ENCODE data around the gene EIF3I. TPM values are rescaled to one million over a fixed set of nuclear protein-coding genes. Genes with fewer than 3 reads are reported as not detected.

The EIF3I gene
- polyA plus RNA-seq, 1 donor: 156 TPM

DNA sequence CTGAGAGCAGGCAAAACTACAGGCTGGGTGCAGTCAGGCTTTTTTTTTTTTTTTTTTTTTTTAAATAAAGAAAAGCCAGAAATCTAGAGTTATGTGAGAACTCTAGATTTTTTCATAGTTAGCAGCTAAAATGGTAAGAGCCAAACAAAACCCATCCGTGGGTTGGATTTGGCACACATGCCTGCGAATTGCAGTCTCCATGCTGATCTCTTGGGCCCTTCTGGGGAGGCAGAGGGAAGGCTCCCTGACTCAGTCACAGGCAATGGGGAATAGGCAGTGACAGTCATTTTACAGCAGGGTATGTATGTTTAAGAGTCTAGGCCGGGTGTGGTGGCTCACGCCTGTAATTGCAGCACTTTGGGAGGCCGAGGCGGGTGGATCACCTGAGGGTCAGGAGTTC is 40.1 kb upstream of the EIF3I start:
- no peaks in the 10 kb centered on the region for H3K9me3 ChIP-seq (ENCODE audit: control insufficient read depth, low read depth, low read length)
- WGBS (ENCODE audit: insufficient coverage, low lambda C conversion rate): 100% methylated on average over 1 of the region's 6 CpGs
- no peak overlapping the region for H3K27ac ChIP-seq (ENCODE audit: low read length)
- peaks cover 21% of the 10 kb centered on the region for H3K4me1 ChIP-seq (ENCODE audit: control insufficient read depth, insufficient read depth, low read length)
- H3K4me3 ChIP-seq (ENCODE audit: low read length): no peak overlapping the region
- H3K36me3 ChIP-seq (ENCODE audit: control insufficient read depth, insufficient read depth, low read length): peaks cover 41% of the 10 kb centered on the region
- no peak for DNase-seq
- H3K27me3 ChIP-seq (ENCODE audit: control insufficient read depth, insufficient read depth, low read length): no peaks in the 10 kb centered on the region

DNA sequence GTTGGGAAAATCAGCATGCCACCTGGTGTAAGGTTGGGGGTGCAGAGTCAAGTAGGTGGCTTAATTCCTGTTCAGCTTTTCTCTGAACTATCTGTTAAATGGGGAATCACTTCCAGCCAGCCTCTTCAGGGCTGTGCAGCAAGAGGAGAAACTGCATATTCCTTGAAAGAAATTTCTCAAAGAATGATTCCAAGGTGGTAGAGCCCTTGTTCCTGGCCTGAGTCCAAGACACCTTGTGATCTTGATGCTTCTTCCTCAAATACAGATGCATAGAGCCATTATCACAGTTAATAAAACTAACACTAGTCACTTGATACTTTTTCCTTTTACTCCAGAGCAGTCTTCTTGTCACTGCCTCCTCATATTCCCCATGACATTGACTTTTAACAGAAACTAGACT is 37.6 kb upstream of the EIF3I start:
- no peak for DNase-seq
- H3K4me1 ChIP-seq (ENCODE audit: control insufficient read depth, insufficient read depth, low read length): peaks cover 13% of the 10 kb centered on the region
- H3K27ac ChIP-seq (ENCODE audit: low read length): no peak overlapping the region
- no peaks in the 10 kb centered on the region for H3K27me3 ChIP-seq (ENCODE audit: control insufficient read depth, insufficient read depth, low read length)
- no peaks in the 10 kb centered on the region for H3K9me3 ChIP-seq (ENCODE audit: control insufficient read depth, low read depth, low read length)
- peaks cover 64% of the 10 kb centered on the region for H3K36me3 ChIP-seq (ENCODE audit: control insufficient read depth, insufficient read depth, low read length)
- H3K4me3 ChIP-seq (ENCODE audit: low read length): no peak overlapping the region

DNA sequence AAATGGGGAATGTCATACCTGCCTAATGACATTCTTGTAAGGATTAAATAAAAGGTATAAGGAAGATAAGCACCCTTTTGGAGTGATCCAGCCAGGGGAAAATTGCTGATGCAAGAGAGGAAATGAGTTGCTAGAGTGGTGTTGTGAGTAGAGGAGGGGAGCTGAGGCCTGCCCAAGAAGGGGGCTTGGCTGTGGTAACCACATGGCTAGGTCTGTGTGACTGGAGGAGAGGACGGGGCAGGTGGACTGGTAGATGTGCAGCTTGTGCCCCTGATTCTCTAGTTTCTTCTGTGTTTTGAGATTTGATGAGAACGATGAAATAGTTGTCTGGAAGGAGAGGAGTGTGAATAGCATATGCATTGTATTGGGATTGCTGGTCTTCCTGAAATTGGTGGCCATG is 36.1 kb upstream of the EIF3I start:
- Histone ChIP-seq H3K27me3 (ENCODE audit: control insufficient read depth, insufficient read depth, low read length) (no peaks in the 10 kb centered on the region), H3K9me3 (ENCODE audit: control insufficient read depth, low read depth, low read length) (no peaks in the 10 kb centered on the region), H3K36me3 (ENCODE audit: control insufficient read depth, insufficient read depth, low read length) (peaks cover 76% of the 10 kb centered on the region), H3K4me1 (ENCODE audit: control insufficient read depth, insufficient read depth, low read length) (peaks cover 10% of the 10 kb centered on the region), H3K27ac (ENCODE audit: low read length) (no peak overlapping the region), H3K4me3 (ENCODE audit: low read length) (no peak overlapping the region)
- no peak for DNase-seq
- WGBS (ENCODE audit: insufficient coverage, low lambda C conversion rate): 80% methylated on average over 1 of the region's 2 CpGs

DNA sequence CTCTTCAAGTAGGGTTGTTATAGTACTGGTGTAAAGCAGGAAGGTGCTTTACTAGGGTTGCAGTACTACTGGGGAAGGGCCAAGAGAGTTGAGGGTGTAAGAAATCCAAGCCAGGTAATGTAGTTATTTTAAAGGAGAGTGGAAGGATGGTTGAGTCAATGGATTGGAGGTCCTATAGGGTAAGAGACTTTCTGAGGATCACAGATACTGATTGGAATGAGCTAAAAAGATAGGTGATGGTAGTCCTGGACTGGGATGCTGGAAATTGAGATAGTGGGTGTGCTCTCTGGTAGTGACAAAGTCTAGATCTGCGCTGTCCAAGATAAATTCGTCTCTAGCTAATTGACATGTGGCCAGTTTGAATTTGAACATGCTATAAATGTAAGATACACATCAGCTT is 35.7 kb upstream of the EIF3I start:
- Histone ChIP-seq H3K4me3 (ENCODE audit: low read length) (no peak overlapping the region), H3K36me3 (ENCODE audit: control insufficient read depth, insufficient read depth, low read length) (peaks cover 76% of the 10 kb centered on the region), H3K27me3 (ENCODE audit: control insufficient read depth, insufficient read depth, low read length) (no peaks in the 10 kb centered on the region), H3K9me3 (ENCODE audit: control insufficient read depth, low read depth, low read length) (no peaks in the 10 kb centered on the region), H3K27ac (ENCODE audit: low read length) (no peak overlapping the region), H3K4me1 (ENCODE audit: control insufficient read depth, insufficient read depth, low read length) (peaks cover 6% of the 10 kb centered on the region)
- no CpG with 5 or more reads among the region's 2 CpGs for WGBS (ENCODE audit: insufficient coverage, low lambda C conversion rate)
- DNase-seq: no peak

DNA sequence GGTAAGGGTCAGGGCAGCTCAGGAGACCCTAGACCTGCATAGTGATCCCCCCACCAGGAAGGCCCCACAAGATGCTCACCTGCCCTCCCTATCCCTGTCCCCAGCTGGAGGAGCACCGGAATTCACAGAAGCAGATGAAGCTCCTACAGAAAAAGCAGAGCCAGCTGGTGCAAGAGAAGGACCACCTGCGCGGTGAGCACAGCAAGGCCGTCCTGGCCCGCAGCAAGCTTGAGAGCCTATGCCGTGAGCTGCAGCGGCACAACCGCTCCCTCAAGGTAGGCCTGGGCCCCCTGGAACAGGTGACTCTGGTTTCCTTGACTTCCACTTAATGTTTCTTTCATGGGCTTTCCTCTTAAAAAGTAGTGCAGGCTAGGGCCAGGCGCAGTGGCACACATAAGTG is 34.4 kb upstream of the EIF3I start:
- Histone ChIP-seq H3K4me1 (ENCODE audit: control insufficient read depth, insufficient read depth, low read length) (no peaks in the 10 kb centered on the region), H3K4me3 (ENCODE audit: low read length) (no peak overlapping the region), H3K27me3 (ENCODE audit: control insufficient read depth, insufficient read depth, low read length) (no peaks in the 10 kb centered on the region), H3K27ac (ENCODE audit: low read length) (no peak overlapping the region), H3K9me3 (ENCODE audit: control insufficient read depth, low read depth, low read length) (no peaks in the 10 kb centered on the region), H3K36me3 (ENCODE audit: control insufficient read depth, insufficient read depth, low read length) (peaks cover 82% of the 10 kb centered on the region)
- DNase-seq: no peak
- WGBS (ENCODE audit: insufficient coverage, low lambda C conversion rate): no CpG with 5 or more reads among the region's 9 CpGs

DNA sequence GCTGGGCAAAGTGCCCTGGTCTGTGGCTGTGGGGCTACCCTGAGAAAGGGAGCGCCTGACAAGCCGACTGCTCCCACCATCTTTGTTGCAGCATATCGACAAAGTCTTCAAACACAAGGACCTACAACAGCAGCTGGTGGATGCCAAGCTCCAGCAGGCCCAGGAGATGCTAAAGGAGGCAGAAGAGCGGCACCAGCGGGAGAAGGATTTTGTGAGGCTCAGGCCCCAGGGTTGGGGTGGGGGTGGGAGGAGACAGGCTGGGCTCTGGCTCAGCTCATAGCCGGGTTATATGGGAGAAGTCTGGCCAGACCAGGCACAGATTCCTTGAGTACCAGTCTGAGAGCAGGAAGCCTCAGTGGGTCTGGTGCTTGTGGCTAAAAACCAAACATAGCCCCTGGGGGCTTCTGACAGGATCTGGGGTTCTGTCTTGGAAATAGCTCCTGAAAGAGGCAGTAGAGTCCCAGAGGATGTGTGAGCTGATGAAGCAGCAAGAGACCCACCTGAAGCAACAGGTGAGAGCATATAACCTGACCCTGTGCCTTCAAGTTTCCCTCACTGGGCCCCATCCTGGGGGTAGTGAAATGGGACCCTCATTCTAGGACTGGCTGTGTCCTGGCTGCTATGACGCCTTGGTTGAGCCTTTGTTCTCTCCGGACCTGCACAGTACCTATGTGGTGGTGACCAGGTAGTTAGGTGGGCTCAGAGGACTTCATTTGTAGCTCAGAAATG is 29.8 kb upstream of the EIF3I start:
- no CpG with 5 or more reads among the region's 8 CpGs for WGBS (ENCODE audit: insufficient coverage, low lambda C conversion rate)
- Histone ChIP-seq H3K4me1 (ENCODE audit: control insufficient read depth, insufficient read depth, low read length) (peaks cover under 1% of the 10 kb centered on the region), H3K27me3 (ENCODE audit: control insufficient read depth, insufficient read depth, low read length) (no peaks in the 10 kb centered on the region), H3K9me3 (ENCODE audit: control insufficient read depth, low read depth, low read length) (no peaks in the 10 kb centered on the region), H3K4me3 (ENCODE audit: low read length) (no peak overlapping the region), H3K36me3 (ENCODE audit: control insufficient read depth, insufficient read depth, low read length) (peaks cover 95% of the 10 kb centered on the region), H3K27ac (ENCODE audit: low read length) (no peak overlapping the region)
- no peak for DNase-seq

DNA sequence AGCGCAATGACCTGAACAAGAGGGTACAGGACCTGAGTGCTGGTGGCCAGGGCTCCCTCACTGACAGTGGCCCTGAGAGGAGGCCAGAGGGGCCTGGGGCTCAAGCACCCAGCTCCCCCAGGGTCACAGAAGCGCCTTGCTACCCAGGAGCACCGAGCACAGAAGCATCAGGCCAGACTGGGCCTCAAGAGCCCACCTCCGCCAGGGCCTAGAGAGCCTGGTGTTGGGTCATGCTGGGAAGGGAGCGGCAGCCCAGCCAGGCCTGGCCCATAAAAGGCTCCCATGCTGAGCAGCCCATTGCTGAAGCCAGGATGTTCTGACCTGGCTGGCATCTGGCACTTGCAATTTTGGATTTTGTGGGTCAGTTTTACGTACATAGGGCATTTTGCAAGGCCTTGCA is 27.2 kb upstream of the EIF3I start:
- Histone ChIP-seq H3K9me3 (ENCODE audit: control insufficient read depth, low read depth, low read length) (no peaks in the 10 kb centered on the region), H3K4me3 (ENCODE audit: low read length) (no peak overlapping the region), H3K27ac (ENCODE audit: low read length) (no peak overlapping the region), H3K36me3 (ENCODE audit: control insufficient read depth, insufficient read depth, low read length) (peaks cover 83% of the 10 kb centered on the region), H3K4me1 (ENCODE audit: control insufficient read depth, insufficient read depth, low read length) (peaks cover 7% of the 10 kb centered on the region), H3K27me3 (ENCODE audit: control insufficient read depth, insufficient read depth, low read length) (no peaks in the 10 kb centered on the region)
- DNase-seq: no peak
- WGBS (ENCODE audit: insufficient coverage, low lambda C conversion rate): no CpG with 5 or more reads among the region's 6 CpGs

DNA sequence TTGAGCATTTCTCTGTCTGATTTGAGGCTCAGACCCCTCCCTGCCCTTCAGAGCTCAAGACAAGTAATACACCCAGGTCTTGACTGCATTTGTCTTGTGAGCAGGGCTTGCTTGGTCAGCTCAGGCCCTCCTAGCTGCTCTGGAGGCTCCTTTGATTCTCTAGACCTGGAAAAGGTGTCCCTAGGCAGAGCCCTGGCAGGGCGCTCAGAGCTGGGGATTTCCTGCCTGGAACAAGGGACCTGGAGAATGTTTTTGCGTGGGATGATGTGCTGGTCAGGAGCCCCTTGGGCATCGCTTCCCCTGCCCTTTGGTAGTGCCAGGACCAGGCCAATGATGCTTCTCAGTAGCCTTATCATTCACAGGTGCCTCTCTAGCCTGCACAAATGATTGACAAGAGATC is 26.7 kb upstream of the EIF3I start:
- no peak overlapping the region for H3K27ac ChIP-seq (ENCODE audit: low read length)
- DNase-seq: no peak
- peaks cover 77% of the 10 kb centered on the region for H3K36me3 ChIP-seq (ENCODE audit: control insufficient read depth, insufficient read depth, low read length)
- peaks cover 11% of the 10 kb centered on the region for H3K4me1 ChIP-seq (ENCODE audit: control insufficient read depth, insufficient read depth, low read length)
- no peak overlapping the region for H3K4me3 ChIP-seq (ENCODE audit: low read length)
- H3K9me3 ChIP-seq (ENCODE audit: control insufficient read depth, low read depth, low read length): no peaks in the 10 kb centered on the region
- H3K27me3 ChIP-seq (ENCODE audit: control insufficient read depth, insufficient read depth, low read length): no peaks in the 10 kb centered on the region
- no CpG with 5 or more reads among the region's 3 CpGs for WGBS (ENCODE audit: insufficient coverage, low lambda C conversion rate)

DNA sequence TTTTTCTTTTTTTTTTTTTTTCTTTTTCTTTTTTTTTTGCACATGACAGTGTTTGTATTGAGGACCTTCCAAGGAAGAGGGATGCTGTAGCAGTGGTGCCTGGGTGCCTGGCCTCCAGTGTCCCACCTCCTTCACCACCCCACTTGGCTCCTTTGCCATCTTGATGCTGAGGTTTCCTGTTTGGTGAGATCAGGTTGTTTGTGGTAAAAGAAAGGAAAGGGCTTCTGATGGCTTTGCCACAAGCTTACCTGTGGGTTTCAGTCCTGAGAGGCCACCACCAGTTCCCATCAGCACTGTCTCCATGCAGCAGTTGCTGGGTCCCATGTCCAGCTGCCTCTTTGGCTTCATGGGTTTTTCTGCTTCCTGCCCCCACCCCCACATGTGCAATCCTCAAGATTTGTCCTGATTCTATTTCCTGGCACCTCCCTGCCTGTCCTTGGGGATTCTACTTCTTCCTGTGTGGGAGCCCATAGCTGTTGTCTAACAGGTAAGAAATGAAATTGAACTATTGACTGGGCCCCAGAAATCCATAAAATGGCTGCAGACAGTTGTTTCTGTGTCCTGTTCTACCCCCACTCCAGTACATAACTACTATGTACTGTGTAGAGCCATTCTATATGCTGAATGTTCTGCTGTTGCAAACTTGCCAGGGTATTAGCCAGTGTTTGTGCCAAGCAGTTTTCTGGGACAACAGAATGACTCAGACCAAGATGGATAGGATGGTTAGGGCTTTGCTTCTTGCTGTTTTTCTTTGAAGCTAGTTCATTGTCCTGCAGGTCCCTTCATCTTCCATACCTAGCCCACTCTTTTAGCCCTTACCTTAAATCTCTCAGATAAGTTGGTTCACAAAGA is 26.0 kb upstream of the EIF3I start:
- Histone ChIP-seq H3K4me3 (ENCODE audit: low read length) (no peak overlapping the region), H3K36me3 (ENCODE audit: control insufficient read depth, insufficient read depth, low read length) (peaks cover 72% of the 10 kb centered on the region), H3K27me3 (ENCODE audit: control insufficient read depth, insufficient read depth, low read length) (no peaks in the 10 kb centered on the region), H3K27ac (ENCODE audit: low read length) (no peak overlapping the region), H3K9me3 (ENCODE audit: control insufficient read depth, low read depth, low read length) (peaks cover 2% of the 10 kb centered on the region), H3K4me1 (ENCODE audit: control insufficient read depth, insufficient read depth, low read length) (peaks cover 14% of the 10 kb centered on the region)
- DNase-seq: no peak

DNA sequence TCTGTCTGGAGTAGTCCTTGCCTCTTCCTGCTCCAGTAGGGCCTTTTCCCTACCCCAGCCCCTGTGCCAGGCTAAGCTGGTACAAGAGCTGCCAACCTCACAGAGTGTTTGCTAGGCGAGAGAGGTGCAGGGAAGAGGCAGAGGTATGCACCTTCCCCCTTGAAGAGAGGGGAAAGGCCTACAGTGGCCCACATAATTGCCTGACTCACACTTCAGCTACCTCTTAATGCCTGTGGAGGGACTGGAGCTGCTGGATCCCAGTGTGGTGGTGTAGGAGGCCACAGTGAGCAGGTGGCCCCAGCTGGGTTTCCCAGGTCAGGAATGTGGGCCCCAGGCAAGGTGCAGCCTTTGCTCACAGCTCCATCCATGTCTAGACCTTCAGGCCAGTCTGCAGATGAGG is 25.1 kb upstream of the EIF3I start:
- no peak overlapping the region for H3K4me3 ChIP-seq (ENCODE audit: low read length)
- H3K36me3 ChIP-seq (ENCODE audit: control insufficient read depth, insufficient read depth, low read length): peaks cover 63% of the 10 kb centered on the region
- H3K9me3 ChIP-seq (ENCODE audit: control insufficient read depth, low read depth, low read length): peaks cover 2% of the 10 kb centered on the region
- no CpG with 5 or more reads among the region's 1 CpG for WGBS (ENCODE audit: insufficient coverage, low lambda C conversion rate)
- H3K27me3 ChIP-seq (ENCODE audit: control insufficient read depth, insufficient read depth, low read length): no peaks in the 10 kb centered on the region
- peaks cover 22% of the 10 kb centered on the region for H3K4me1 ChIP-seq (ENCODE audit: control insufficient read depth, insufficient read depth, low read length)
- DNase-seq: peak in 1 of 2 donors; percentile 37
- no peak overlapping the region for H3K27ac ChIP-seq (ENCODE audit: low read length)

DNA sequence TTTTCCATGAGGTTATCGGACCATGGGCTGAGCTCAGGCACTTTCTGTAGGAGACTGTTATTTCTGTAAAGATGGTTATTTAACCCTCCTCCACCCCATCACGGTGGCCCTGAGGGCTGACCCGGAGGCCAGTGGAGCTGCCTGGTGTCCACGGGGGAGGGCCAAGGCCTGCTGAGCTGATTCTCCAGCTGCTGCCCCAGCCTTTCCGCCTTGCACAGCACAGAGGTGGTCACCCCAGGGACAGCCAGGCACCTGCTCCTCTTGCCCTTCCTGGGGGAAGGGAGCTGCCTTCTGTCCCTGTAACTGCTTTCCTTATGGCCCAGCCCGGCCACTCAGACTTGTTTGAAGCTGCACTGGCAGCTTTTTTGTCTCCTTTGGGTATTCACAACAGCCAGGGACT is 24.4 kb upstream of the EIF3I start:
- WGBS (ENCODE audit: insufficient coverage, low lambda C conversion rate): no CpG with 5 or more reads among the region's 6 CpGs
- no peak for DNase-seq
- Histone ChIP-seq H3K9me3 (ENCODE audit: control insufficient read depth, low read depth, low read length) (peaks cover 2% of the 10 kb centered on the region), H3K4me3 (ENCODE audit: low read length) (no peak overlapping the region), H3K4me1 (ENCODE audit: control insufficient read depth, insufficient read depth, low read length) (peaks cover 22% of the 10 kb centered on the region), H3K36me3 (ENCODE audit: control insufficient read depth, insufficient read depth, low read length) (peaks cover 56% of the 10 kb centered on the region), H3K27me3 (ENCODE audit: control insufficient read depth, insufficient read depth, low read length) (no peaks in the 10 kb centered on the region), H3K27ac (ENCODE audit: low read length) (no peak overlapping the region)

Measured in large intestine (tissue), 3 donors.